Hepatocyte (in vitro differentiated cells): ENCODE measurements around the gene IFI30.

Experiments
- CTCF ChIP-seq: fragments of 200-600 bp; sonication (generic); IDR thresholded peaks from 2 replicates; pipeline ENCODE4 v1.5.1; 2016; ENCODE audit warnings: antibody characterized with exemption, mild to moderate bottlenecking; ENCODE audit not compliant: poor library complexity
- EZH2 ChIP-seq: fragments of 200-600 bp; sonication (generic); IDR thresholded peaks from 2 replicates; pipeline ENCODE4 v1.6.1; 2016; ENCODE audit warnings: antibody characterized with exemption, mild to moderate bottlenecking, borderline replicate concordance

GRCh38 chr19:18144361-18144760 is 29.3 kb upstream of the IFI30 start:
- TF ChIP-seq CTCF (no peak), EZH2 (no peak)
